Jurkat, Clone E6-1 (cell line): ENCODE results near the gene RSPO4.

ENCODE experiments used
- DNase-seq: peaks from one replicate; pipeline ENCODE4 v3.0.0-alpha.2; 2011; ENCODE audit warnings: low read depth, low spot score
- H3K4me3 ChIP-seq: 2 replicates; pipeline ENCODE4 v1.5.1; 2011; ENCODE audit warnings: mild to moderate bottlenecking, low read length, control low read depth, moderate library complexity

RSPO4 gene

DNA sequence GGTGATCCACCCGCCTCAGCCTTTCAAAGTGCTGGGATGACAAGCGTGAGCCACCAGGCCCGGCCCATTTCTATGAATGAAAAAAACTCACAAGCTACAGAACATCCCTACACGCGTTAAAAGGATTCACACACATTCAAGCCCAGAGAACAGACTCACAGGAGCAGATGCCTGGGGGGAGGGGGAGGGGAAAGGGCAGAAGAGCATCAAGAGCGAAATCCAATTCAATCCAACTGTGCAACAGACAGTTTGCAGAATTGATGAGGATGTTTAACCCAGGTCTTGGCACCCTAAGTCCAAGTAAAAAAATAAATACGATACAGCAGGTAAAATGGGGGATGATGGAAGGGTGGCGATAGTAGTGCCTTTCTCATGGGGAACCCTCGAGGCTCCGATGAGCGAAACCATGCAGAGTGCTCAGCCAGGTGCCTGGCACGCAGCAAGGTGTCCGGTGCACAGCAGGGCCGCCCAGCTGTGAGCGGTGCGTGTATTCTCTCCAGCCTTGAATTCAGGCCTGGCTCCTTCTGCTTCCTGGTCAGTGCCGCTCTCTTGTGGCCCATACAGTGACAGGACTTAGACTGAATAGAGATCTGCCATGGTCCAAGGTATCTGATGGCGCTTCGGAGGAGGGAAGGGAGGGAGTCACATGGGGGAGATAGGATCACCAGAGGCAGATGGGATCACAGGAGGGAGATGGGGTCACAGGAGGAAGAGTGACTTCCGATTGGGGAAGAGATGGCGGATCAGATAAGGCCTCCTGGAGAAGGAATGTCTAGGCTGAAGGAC, 50.5 kb downstream of the RSPO4 start:
- H3K4me3 ChIP-seq, result no peak overlapping the region
- no peak for DNase-seq

DNA sequence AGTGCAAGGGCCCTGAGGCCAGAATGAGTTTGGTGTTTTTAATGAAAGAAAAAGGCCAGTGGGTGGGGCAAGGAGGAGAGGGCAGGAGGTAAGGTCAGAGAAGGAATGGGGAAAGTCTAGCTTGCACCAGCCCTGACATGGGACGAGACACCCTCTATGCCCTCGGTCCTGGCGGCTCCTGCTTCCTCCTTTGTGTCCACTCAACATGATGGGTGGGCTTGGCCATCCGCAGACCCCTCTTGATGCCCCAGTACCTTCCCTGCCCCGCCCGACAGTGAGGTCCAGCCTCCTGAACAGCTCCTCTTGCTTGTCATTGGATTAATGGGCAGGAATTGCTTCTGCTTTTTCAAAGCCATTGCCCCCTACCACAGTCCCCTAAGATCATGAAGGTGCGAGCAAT, 52.4 kb downstream of the RSPO4 start:
- H3K4me3 ChIP-seq, result no peak overlapping the region
- no peak for DNase-seq

DNA sequence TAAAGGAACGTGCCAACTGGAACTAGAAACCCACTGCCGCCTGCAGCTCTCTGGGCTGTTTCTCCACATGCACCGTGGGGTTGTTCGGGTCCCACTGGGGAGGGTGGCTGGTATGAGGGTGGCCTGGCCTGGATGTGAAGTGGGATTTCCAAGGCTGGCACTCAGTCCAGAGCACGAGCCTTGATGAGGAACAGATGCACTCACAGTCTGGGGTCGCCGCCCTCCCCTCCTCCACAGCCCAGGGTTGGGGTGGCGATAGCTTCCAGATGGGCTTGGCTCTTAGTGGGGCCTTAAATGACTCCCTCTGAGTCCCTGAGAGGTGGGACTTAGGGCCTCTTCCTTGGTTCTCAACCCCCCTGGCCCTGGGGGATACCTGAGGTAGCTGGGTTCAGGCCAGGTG, 55.3 kb downstream of the RSPO4 start:
- H3K4me3 ChIP-seq, result no peak overlapping the region
- DNase-seq, result no peak

DNA sequence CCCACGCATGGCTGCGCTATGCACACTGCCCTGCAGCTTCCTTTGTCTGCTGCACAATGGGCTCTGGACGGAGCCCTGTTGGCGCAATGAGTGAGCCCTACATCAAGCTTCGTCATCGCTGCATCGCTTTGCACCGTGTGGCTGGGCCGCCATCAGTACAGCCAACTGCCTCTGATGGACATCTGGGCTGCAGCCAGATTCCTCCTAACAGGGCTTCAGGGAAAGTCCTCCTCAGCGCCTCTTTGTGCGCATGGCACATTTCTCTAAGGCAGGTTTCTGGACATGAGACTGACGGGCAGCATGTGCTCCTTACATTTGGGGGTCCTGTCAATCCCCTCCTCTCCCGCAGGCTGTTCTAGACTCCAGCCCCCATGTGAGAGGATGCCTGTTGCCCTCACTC, 56.3 kb downstream of the RSPO4 start:
- no peak overlapping the region for H3K4me3 ChIP-seq
- DNase-seq, result no peak

DNA sequence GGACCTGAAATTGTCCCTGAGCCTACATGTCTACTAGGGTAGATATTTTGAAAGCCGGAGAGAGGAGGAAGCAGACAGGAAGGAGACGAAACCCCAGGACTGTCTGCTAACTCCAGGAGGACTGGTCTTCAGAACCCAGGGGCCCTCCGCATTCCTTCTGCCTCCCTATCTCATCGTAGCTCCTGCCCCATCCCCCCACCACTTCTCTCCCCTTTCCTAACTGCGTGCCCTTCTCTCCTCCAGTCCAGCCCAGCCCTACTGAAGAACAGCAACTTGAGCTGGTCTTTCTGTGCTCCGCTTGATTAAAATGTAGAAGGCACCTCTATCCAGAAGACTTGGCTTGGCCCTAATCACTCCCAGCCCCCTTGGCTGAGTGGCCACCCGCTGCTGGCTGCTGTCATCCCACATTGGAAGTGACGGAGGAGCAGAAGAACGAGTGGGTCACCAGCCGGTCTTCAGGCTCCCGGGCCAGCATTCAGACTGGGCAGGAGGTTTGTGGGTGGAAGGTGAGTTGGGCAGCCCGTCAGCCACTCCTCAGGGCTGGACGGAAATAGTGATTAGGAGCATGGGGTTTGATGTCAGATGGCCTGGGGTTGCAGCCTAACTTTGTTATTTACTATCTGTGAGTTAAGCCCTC, 57.2 kb downstream of the RSPO4 start:
- H3K4me3 ChIP-seq, result no peak overlapping the region
- DNase-seq, result no peak

DNA sequence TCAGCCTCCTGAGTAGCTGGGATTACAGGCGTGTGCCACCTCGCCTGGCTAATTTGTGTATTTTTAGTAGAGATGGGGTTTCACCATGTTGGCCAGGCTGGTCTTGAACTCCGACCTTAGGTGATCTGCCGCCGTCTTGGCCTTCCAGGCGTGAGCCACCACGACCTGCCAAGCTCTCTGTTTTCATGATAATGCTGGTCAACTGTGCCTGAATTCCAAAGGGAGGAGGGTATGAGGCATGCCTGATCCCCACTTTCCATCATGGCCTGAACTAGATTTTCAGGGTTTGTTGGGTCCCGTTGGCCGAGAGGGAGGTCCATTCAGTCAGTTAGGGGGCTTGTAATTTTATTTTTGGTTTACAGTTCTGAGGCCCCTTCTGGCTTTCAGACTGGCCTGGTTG, 58.0 kb downstream of the RSPO4 start:
- no peak for DNase-seq
- H3K4me3 ChIP-seq, result no peak overlapping the region

DNA sequence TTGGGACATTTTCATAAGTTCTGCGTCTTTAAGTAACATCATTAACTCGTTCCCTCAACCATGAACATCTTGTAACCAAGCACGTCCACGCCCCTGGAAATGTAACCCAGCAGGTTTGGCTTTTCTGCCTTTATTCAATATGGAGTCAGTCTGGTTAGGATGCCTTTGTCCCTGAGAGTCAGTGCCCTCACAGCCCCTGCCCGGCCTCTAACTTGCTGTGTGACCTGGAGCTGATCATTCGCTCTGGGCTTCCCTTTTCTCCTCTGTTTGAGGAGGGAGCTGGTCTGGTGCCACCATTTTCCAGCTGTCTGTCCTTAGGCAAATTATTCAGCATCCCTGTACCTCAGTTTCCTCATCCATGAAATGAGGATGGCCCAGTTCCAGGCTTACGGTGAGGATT, 59.5 kb downstream of the RSPO4 start:
- DNase-seq, result no peak
- no peak overlapping the region for H3K4me3 ChIP-seq

GRCh38 chr20:940926-941325, 61.2 kb downstream of the RSPO4 start:
- no peak overlapping the region for H3K4me3 ChIP-seq
- DNase-seq, result no peak

DNA sequence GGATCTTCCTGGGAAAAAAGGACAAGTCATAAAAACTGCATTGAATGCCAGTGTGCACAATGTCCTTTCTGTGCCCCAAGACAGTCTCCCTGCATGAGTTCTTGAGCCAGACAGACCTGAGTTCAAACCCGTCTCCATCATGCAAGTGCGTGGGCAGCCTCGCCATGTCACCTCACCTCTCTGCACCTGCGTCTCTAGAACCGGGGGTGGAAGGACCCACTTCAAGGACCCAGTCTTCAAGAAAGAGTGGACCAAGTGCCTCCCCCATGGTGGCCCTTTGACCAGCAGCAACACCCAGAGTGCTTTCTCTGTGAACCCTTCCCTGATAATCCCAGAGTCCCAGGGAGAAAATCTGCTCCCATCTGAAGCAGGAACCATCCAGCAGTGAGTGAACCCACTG, 62.5 kb downstream of the RSPO4 start:
- DNase-seq, result no peak
- H3K4me3 ChIP-seq, result no peak overlapping the region

GRCh38 chr20:934186-934840, 67.8 kb downstream of the RSPO4 start:
- DNase-seq, result no peak
- H3K4me3 ChIP-seq, result no peak overlapping the region

DNA sequence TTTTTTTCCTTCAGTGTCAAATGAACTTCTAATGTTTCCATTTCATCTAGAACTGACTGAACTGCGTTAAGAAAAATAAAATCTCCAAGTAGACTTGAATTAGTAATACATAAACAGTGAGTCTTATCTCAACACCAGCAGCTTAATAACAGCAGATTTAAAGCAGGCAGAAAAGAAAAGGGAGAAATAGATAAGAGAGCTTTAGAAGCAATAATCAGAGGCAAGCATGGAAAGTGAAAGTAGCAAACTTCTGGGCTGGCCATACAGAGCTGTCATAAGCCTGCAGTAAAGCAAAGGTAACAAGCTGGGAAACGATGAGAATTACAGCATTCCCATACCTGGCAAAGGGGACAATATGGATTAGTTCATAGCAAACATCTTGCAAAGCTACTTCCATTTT, 69.1 kb downstream of the RSPO4 start:
- DNase-seq, result no peak

DNA sequence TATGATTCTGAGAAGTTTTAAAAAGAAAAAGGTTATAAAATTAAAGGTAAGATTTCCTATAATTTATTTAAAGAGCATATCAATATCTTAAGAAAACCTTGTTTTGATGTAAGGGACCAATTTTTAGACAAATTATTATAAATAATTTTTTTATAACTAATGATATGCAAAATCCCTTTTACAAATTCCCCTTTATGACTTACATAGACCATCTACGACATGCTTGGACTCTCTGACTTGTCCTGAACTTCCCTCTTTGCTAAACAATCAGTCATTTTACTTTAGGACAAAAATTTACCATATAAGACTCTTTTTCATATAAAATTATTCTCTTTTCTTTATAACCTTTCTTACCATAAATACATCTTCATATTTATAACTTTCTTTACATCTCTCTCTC, 70.7 kb downstream of the RSPO4 start:
- peak; percentile 7 for DNase-seq
- no peak overlapping the region for H3K4me3 ChIP-seq

More for the DNA sequence above, 69.1 kb downstream of the RSPO4 start:
- no peak overlapping the region for H3K4me3 ChIP-seq

GRCh38 chr20:926670-927069, 75.4 kb downstream of the RSPO4 start:
- no peak for DNase-seq
- no peak overlapping the region for H3K4me3 ChIP-seq

- DNase-seq, result no peak
- no peak overlapping the region for H3K4me3 ChIP-seq
Observed at GRCh38 chr20:925516-925915, 76.6 kb downstream of the RSPO4 start.

DNA sequence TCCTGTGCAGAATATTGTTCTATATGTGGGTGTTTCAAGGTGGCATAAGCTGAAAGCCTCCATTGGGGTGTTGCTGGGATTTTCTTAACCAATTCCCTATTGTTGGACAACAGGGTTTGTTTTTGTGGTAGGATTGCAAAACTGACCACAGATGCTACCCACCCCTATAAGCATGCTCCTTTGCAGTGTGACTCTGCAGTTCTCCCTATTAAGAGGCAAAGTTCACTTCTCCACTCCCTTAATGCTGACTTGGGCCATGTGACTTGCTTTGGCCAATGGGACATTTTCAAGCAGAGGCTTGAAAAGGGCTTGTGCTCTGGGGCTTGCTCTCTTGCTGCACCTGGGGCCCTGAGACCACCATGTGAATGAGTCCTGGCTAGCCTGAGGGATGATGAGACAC, 77.5 kb downstream of the RSPO4 start:
- no peak for DNase-seq
- H3K4me3 ChIP-seq, result no peak overlapping the region

DNA sequence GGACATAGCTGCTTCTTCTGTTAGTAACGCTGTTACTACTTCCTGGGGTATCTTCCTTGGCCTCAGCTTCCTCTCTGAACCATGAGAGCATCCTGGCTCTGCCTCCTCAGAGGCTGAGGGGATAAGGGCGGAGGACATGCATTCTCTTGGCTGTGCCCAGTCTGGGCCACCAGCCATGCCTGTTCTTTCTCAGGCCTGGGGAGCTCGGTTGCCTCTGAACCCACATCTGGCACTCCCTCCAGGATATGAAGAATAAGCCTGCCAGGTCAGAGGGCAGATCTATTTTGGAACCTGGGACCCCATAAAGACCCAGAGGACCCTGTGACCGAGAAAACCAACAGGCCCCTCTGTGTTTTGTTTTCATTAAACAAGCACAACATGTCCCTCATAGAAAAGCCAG, 79.3 kb downstream of the RSPO4 start:
- DNase-seq, result no peak

DNA sequence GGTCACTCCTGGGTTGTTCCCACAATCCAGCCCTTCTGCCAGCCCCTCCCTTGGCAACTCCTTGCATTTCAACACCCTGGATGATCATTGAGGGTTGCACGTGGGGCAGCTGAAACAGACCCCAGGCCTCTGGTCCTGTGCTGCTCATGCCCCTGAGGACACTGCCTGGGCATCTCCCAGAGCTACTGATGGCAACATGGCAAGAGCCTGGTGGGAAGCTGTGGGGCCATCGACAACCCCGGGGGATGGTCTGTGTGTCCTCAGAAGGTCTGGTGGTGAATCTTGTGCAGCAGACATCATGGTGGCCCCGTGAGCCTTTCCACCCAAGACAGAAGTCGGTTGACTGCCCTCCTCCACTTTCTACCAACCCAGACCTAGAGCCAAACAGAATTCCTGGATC, 81.0 kb downstream of the RSPO4 start:
- no peak overlapping the region for H3K4me3 ChIP-seq
- DNase-seq, result no peak

More for the DNA sequence above, 79.3 kb downstream of the RSPO4 start:
- no peak overlapping the region for H3K4me3 ChIP-seq

GRCh38 chr20:920311-920710, 81.8 kb downstream of the RSPO4 start:
- no peak overlapping the region for H3K4me3 ChIP-seq
- no peak for DNase-seq

DNA sequence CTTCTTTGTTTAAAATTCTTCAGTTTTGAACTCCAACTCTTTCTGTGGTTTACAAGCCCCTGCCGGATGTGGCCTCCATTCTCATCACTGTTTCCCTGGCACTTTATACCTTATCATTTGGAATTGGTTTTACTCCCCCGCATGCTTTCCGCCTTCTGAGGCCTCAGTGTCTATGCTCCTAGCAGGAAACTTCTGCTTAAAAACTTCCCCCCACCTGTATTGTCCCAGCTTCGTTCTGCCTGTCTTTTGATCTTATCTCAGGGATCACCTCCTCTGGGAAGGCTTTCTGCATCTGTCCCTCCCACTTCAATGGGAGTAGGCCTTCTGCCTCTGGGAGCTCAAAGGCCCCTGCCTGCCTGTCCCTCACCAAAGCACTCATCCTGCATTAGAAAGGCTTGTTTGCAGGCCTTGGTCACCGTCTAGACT, 82.6 kb downstream of the RSPO4 start:
- DNase-seq, result peak; percentile 32
- no peak overlapping the region for H3K4me3 ChIP-seq

GRCh38 chr20:917416-917815, 84.7 kb downstream of the RSPO4 start:
- no peak overlapping the region for H3K4me3 ChIP-seq
- no peak for DNase-seq
